OCI-LY1 (cell line): ENCODE data around the gene EIF2AK2.

Experiments used
- H2AFZ ChIP-seq: fragments of 200-600 bp; sonication (generic), shearing (Covaris generic); 2 replicates; pipeline ENCODE4 v1.6.0; 2014; ENCODE audit warnings: antibody characterized with exemption, mild to moderate bottlenecking, low read length
- H3F3A ChIP-seq: fragments of 200-600 bp; sonication (generic), shearing (Covaris generic); 2 replicates; pipeline ENCODE4 v1.6.0; 2014; ENCODE audit warnings: mild to moderate bottlenecking, antibody characterized with exemption, low read length, moderate library complexity; ENCODE audit not compliant: insufficient read depth
- H3K27ac ChIP-seq: fragments of 200-600 bp; sonication (generic); 2 replicates; pipeline ENCODE4 v1.5.1; 2014; ENCODE audit warnings: low read length, mixed run types, mild to moderate bottlenecking, low read depth; ENCODE audit not compliant: poor library complexity, severe bottlenecking
- H3K27me3 ChIP-seq: fragments of 200-600 bp; sonication (generic); 2 replicates; pipeline ENCODE4 v1.6.0; 2014; ENCODE audit warnings: antibody characterized with exemption, mild to moderate bottlenecking, low read length, moderate library complexity; ENCODE audit not compliant: insufficient read depth
- H3K36me3 ChIP-seq: fragments of 200-600 bp; sonication (generic); 2 replicates; pipeline ENCODE4 v1.6.1; 2014; ENCODE audit warnings: mild to moderate bottlenecking, antibody characterized with exemption, low read length, moderate library complexity, mixed read lengths; ENCODE audit not compliant: insufficient read depth
- H3K4me1 ChIP-seq: fragments of 200-600 bp; sonication (generic); 2 replicates; pipeline ENCODE4 v1.5.1; 2014; ENCODE audit warnings: mild to moderate bottlenecking, low read length, moderate library complexity; ENCODE audit not compliant: insufficient read depth, severe bottlenecking
- H3K4me2 ChIP-seq: fragments of 200-600 bp; sonication (generic), shearing (Covaris generic); 2 replicates; pipeline ENCODE4 v1.6.1; 2014; ENCODE audit warnings: low read length
- H3K4me3 ChIP-seq: fragments of 200-600 bp; sonication (generic); 2 replicates; pipeline ENCODE4 v1.5.1; 2014; ENCODE audit warnings: low read length, low read depth, mild to moderate bottlenecking, mixed read lengths; ENCODE audit not compliant: poor library complexity, severe bottlenecking
- H3K79me2 ChIP-seq: fragments of 200-600 bp; shearing (Covaris generic); 2 replicates; pipeline ENCODE4 v1.6.1; 2016; ENCODE audit warnings: mixed run types, low read length, mixed read lengths; ENCODE audit not compliant: insufficient read depth
- H3K9ac ChIP-seq: fragments of 200-600 bp; sonication (generic), shearing (Covaris generic); 2 replicates; pipeline ENCODE4 v1.6.1; 2014; ENCODE audit warnings: mild to moderate bottlenecking, low read length, mixed read lengths
- H3K9me2 ChIP-seq: fragments of 200-600 bp; sonication (generic), shearing (Covaris generic); 2 replicates; pipeline ENCODE4 v1.6.1; 2014; ENCODE audit warnings: low read depth, mild to moderate bottlenecking, low read length, mixed read lengths
- H3K9me3 ChIP-seq: fragments of 200-600 bp; shearing (Covaris generic); 2 replicates; pipeline ENCODE4 v1.6.1; 2014; ENCODE audit warnings: low read length, mixed read lengths
- H4K20me1 ChIP-seq: fragments of 200-600 bp; sonication (generic), shearing (Covaris generic); 2 replicates; pipeline ENCODE4 v1.6.0; 2016; ENCODE audit warnings: mild to moderate bottlenecking, low read length; ENCODE audit not compliant: insufficient read depth
- CTCF ChIP-seq: fragments of 200-600 bp; sonication (generic), shearing (Covaris generic); IDR thresholded peaks from 2 replicates; pipeline ENCODE4 v1.5.1; 2017; ENCODE audit warnings: mild to moderate bottlenecking, antibody characterized with exemption, low read length, moderate library complexity, mixed read lengths
- EZH2 ChIP-seq: fragments of 200-600 bp; sonication (generic), shearing (Covaris generic); IDR thresholded peaks from 2 replicates; pipeline ENCODE4 v1.8.0; 2017; ENCODE audit warnings: borderline replicate concordance, mixed run types, mild to moderate bottlenecking, antibody characterized with exemption, low read length, moderate library complexity, mixed read lengths

EIF2AK2 gene

DNA sequence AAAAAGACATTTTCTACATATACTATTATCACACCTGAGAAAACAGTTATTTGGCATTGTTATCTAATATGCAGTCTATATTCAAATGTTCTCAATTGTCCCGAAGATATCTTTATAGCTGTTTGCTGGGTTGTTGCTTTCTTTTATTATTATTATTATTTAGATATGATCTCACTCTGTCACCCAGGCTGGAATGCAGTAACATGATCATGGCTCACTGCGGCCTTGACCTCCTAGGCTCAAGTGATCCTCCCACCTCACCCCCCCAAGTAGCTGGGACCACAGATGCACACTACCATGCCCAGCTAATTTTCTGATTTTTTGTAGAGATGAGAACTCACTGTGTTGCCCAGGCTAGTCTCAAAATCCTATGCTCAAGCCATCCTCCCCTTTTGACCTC lies 52.6 kb downstream of the EIF2AK2 start:
- Histone ChIP-seq H3F3A (no peaks in the 10 kb centered on the region), H3K27ac (no peak overlapping the region)
- TF ChIP-seq CTCF, result no peak
- TF ChIP-seq EZH2, result no peak

DNA sequence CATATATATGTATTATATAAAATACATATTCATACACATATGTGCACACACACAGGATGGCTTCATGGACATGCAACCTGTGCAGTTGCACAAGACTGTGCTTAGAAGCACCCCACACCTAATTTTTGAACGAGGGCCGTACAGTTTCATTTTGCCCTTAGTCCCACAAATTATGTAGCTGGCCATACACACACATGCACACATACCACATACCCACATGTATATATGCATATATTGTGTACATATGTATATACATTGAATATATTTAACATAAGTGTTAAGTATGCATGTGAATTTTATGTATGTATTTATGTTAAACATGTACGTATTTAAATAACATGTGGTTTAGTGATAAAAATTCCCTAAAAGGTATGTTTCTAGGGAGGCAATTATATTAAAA lies 54.2 kb downstream of the EIF2AK2 start:
- Histone ChIP-seq H2AFZ (no peak overlapping the region), H3K27me3 (no peaks in the 10 kb centered on the region), H3K9me3 (no peaks in the 10 kb centered on the region), H3K36me3 (peaks cover 40% of the 10 kb centered on the region), H3F3A (no peaks in the 10 kb centered on the region), H3K9ac (no peak overlapping the region), H3K79me2 (no peaks in the 10 kb centered on the region), H3K4me1 (no peaks in the 10 kb centered on the region), H3K4me2 (no peak overlapping the region), H4K20me1 (no peaks in the 10 kb centered on the region), H3K4me3 (no peak overlapping the region), H3K27ac (no peak overlapping the region), H3K9me2 (no peaks in the 10 kb centered on the region)
- TF ChIP-seq CTCF (no peak), EZH2 (no peak)

More for the DNA sequence above, 52.6 kb downstream of the EIF2AK2 start:
- H3K9me3 ChIP-seq, result no peaks in the 10 kb centered on the region
- H3K27me3 ChIP-seq, result no peaks in the 10 kb centered on the region
- no peak overlapping the region for H3K4me3 ChIP-seq
- H3K4me1 ChIP-seq, result no peaks in the 10 kb centered on the region
- no peak overlapping the region for H3K4me2 ChIP-seq
- no peak overlapping the region for H3K9ac ChIP-seq
- no peaks in the 10 kb centered on the region for H4K20me1 ChIP-seq
- no peak overlapping the region for H2AFZ ChIP-seq
- no peaks in the 10 kb centered on the region for H3K9me2 ChIP-seq
- no peaks in the 10 kb centered on the region for H3K79me2 ChIP-seq
- H3K36me3 ChIP-seq, result peaks cover 49% of the 10 kb centered on the region

GRCh38 chr2:37100054-37100453 lies 56.7 kb downstream of the EIF2AK2 start:
- H2AFZ ChIP-seq, result no peak overlapping the region

More at GRCh38 chr2:37100054-37100453, 56.7 kb downstream of the EIF2AK2 start:
- H3K36me3 ChIP-seq, result peaks cover 41% of the 10 kb centered on the region
- H3K79me2 ChIP-seq, result no peaks in the 10 kb centered on the region
- no peaks in the 10 kb centered on the region for H3F3A ChIP-seq
- H3K27ac ChIP-seq, result no peak overlapping the region
- H4K20me1 ChIP-seq, result no peaks in the 10 kb centered on the region
- H3K9me3 ChIP-seq, result no peaks in the 10 kb centered on the region
- no peak overlapping the region for H3K9ac ChIP-seq
- no peaks in the 10 kb centered on the region for H3K4me1 ChIP-seq
- no peak for TF ChIP-seq EZH2
- TF ChIP-seq CTCF, result no peak
- H3K9me2 ChIP-seq, result no peaks in the 10 kb centered on the region
- H3K4me2 ChIP-seq, result no peak overlapping the region
- H3K27me3 ChIP-seq, result no peaks in the 10 kb centered on the region
- no peak overlapping the region for H3K4me3 ChIP-seq
